B cell (primary cell): ENCODE data around the gene PLSCR4. TPM values are rescaled to one million over a fixed set of nuclear protein-coding genes. Genes with fewer than 3 reads are reported as not detected.
"Not testable (repeated sequence)": the region's sequence is repeated elsewhere in the genome, so short reads cannot be mapped to it uniquely, and the experiment has no call there.

Experiments
- ATAC-seq: fragments of 200-7000 bp; cut with Tn5 transposase; one replicate; pipeline ENCODE4 v1.10.0; 2021; ENCODE audit warnings: low read depth, mild to moderate bottlenecking, moderate number of reproducible peaks, moderate library complexity
- CTCF ChIA-PET: fragments of 350-600 bp; sonication (Branson Sonifier 250); formaldehyde crosslinking; loops from one replicate; lab custom pipeline; 2021; ENCODE audit warnings: antibody characterized with exemption, inconsistent platforms; lab: Charles Lee
- POLR2A ChIA-PET: fragments of 350-600 bp; sonication (Branson Sonifier 250); formaldehyde crosslinking; loops from one replicate; lab custom pipeline; 2021; ENCODE audit warnings: antibody characterized with exemption; lab: Charles Lee
- DNase-seq: peaks from one replicate; pipeline ENCODE4 v3.0.0; 2013
- H2AFZ ChIP-seq: 2 replicates; pipeline ENCODE4 v1.6.1; 2012; ENCODE audit warnings: mild to moderate bottlenecking, low read depth, low read length; ENCODE audit not compliant: insufficient read depth, poor library complexity, severe bottlenecking
- H3K27ac ChIP-seq, 2 donors: 1 replicate in 1 of 2; 2 replicates in 1 of 2; pipeline ENCODE4 v1.5.1; 2012 to 2013; ENCODE audit warnings: low read length in 2 of 2, mild to moderate bottlenecking in 2 of 2, moderate library complexity in 1 of 2
- H3K27me3 ChIP-seq, 4 experiments: fragments of 200-600 bp in 1 of 4; sonication (generic) in 1 of 4; replicated peaks in 1 of 4; 1 replicate in 2 of 4; 2 replicates in 2 of 4; pipeline versions ENCODE4 v1.6.1 to v1.7.0; 2013 to 2016; ENCODE audit warnings: low read length in 3 of 4, mild to moderate bottlenecking in 2 of 4, mixed read lengths in 1 of 4, moderate library complexity in 1 of 4; ENCODE audit not compliant: insufficient read depth in 4 of 4, control insufficient read depth in 3 of 4; ENCODE audit errors: control extremely low read depth in 1 of 4
- H3K36me3 ChIP-seq, 2 experiments: replicated peaks in 1 of 2; 1 replicate in 1 of 2; 2 replicates in 1 of 2; pipeline versions ENCODE4 v1.6.1 to v1.7.1; 2013; ENCODE audit warnings: low read length in 1 of 2; ENCODE audit not compliant: insufficient read depth in 2 of 2, control insufficient read depth in 1 of 2; ENCODE audit errors: control extremely low read depth in 1 of 2, extremely low read depth in 1 of 2
- H3K4me1 ChIP-seq, 2 donors: fragments of 200-600 bp in 1 of 2; sonication (generic) in 1 of 2; 1 replicate in 1 of 2; 2 replicates in 1 of 2; pipeline versions ENCODE4 v1.5.1 to v1.6.1; 2013 to 2017; ENCODE audit warnings: low read length in 2 of 2; ENCODE audit not compliant: control insufficient read depth in 2 of 2, insufficient read depth in 2 of 2
- H3K4me2 ChIP-seq: replicated peaks from 2 replicates; pipeline ENCODE3; 2012; ENCODE audit warnings: mild to moderate bottlenecking, low read depth, low read length; ENCODE audit not compliant: poor library complexity, severe bottlenecking
- H3K4me3 ChIP-seq, 5 experiments: fragments of 200-600 bp in 1 of 5; sonication (generic) in 1 of 5; 1 replicate in 3 of 5; 2 replicates in 2 of 5; pipeline versions ENCODE4 v1.5.1 to v1.7.0; 2011 to 2016; ENCODE audit warnings: low read length in 4 of 5, mild to moderate bottlenecking in 4 of 5, low read depth in 2 of 5, control low read depth in 1 of 5, moderate library complexity in 1 of 5; ENCODE audit not compliant: insufficient read depth in 1 of 5; ENCODE audit errors: control extremely low read depth in 1 of 5, extremely low read depth in 1 of 5
- H3K79me2 ChIP-seq: fragments of 200-600 bp; sonication (generic); one replicate; pipeline ENCODE4 v1.6.0; 2016; ENCODE audit warnings: low read length; ENCODE audit not compliant: control insufficient read depth, insufficient read depth
- H3K9ac ChIP-seq: fragments of 200-600 bp; sonication (generic); 2 replicates; pipeline ENCODE4 v1.6.1; 2017; ENCODE audit warnings: mild to moderate bottlenecking, low read length, moderate library complexity
- H3K9me3 ChIP-seq, 3 donors: one replicate each; pipeline versions ENCODE4 v1.6.1 to v1.7.1; 2013; ENCODE audit warnings: low read length in 2 of 3; ENCODE audit not compliant: control insufficient read depth in 2 of 3, insufficient read depth in 1 of 3; ENCODE audit errors: control extremely low read depth in 1 of 3
- H4K20me1 ChIP-seq: 2 replicates; pipeline ENCODE4 v1.6.0; 2012; ENCODE audit warnings: mild to moderate bottlenecking, low read length; ENCODE audit not compliant: insufficient read depth, control insufficient read depth, poor library complexity, severe bottlenecking
- H3K27ac Mint-ChIP-seq: one replicate; pipeline ENCODE4 v1.8.0; 2021; ENCODE audit warnings: mixed read lengths
- H3K27me3 Mint-ChIP-seq: one replicate; pipeline ENCODE4 v1.8.0; 2021; ENCODE audit warnings: mixed read lengths
- H3K4me1 Mint-ChIP-seq: one replicate; pipeline ENCODE4 v1.8.0; 2021; ENCODE audit warnings: mixed read lengths
- H3K4me3 Mint-ChIP-seq: one replicate; pipeline ENCODE4 v1.8.0; 2021; ENCODE audit warnings: mixed read lengths
- H3K9me3 Mint-ChIP-seq: one replicate; pipeline ENCODE4 v1.8.0; 2022; ENCODE audit warnings: mixed read lengths; ENCODE audit not compliant: insufficient read depth
- EZH2 ChIP-seq: IDR thresholded peaks from 2 replicates; pipeline ENCODE4 v1.6.1; 2012; ENCODE audit warnings: borderline replicate concordance, low read depth, mild to moderate bottlenecking, moderate library complexity, low read length; ENCODE audit not compliant: insufficient read depth, poor library complexity, severe bottlenecking
- WGBS: methylation state at CpG from one replicate; pipeline ENCODE4 v1.1.5; 2013; ENCODE audit warnings: missing lambda C conversion rate; ENCODE audit not compliant: insufficient coverage; 5-methylcytosine and 5-hydroxymethylcytosine counted together
- intact Hi-C: fragments of 100-400 bp; cut with micrococcal nuclease; formaldehyde crosslinking; loops from one replicate; pipeline ENCODE4 v1.10.0; 2022
- polyA plus RNA-seq: library from polyadenylated mRNA; depleted of rRNA; stranded (reverse); fragments of >200 nt; gene quantifications from 2 replicates; pipeline ENCODE4 v1.2.3, GENCODE V29; 2012
- total RNA-seq, 2 donors: library from RNA; stranded (reverse); fragments of 120-200 nt in 1 of 2; gene quantifications; 1 replicate in 1 of 2; 2 replicates in 1 of 2; pipeline versions ENCODE4 v1.2.3 to v1.2.4, GENCODE V29; 2013 to 2022
- TF ChIP-seq, protein P1 (sequence below): fragments of 200-600 bp; IDR thresholded peaks from one replicate; pipeline ENCODE4 v1.8.0; 2022; ENCODE audit warnings: antibody characterized with exemption, mild to moderate bottlenecking

The PLSCR4 gene
- total and polyA plus RNA-seq, 2 donors (not counting 1 experiment from before 2014, with no cell fraction given): not detected

- Mint-ChIP-seq H3K4me3 (no peak overlapping the region), H3K27ac (no peak overlapping the region), H3K4me1 (no peaks in the 10 kb centered on the region), H3K9me3 (no peaks in the 10 kb centered on the region), H3K27me3 (peaks cover 28% of the 10 kb centered on the region)
- no peak for ATAC-seq
- no peak overlapping the region for H3K9ac ChIP-seq
- H3K4me2 ChIP-seq: no peak overlapping the region
- peaks cover 0 to 2% (median 0%) of the 10 kb centered on the region in 4 experiments for H3K27me3 ChIP-seq
- no peaks in the 10 kb centered on the region for H3K36me3 ChIP-seq
- H3K9me3 ChIP-seq: peaks cover 0 to 4% (median 1%) of the 10 kb centered on the region in 3 donors
- no peaks in the 10 kb centered on the region for H3K4me1 ChIP-seq
- H3K27ac ChIP-seq: no peak overlapping the region
- ChIA-PET POLR2A (no interaction called here), CTCF (interaction anchor here (0.5 kb wide), 1 partner anchor 338 kb away, joined by 3 read pairs; no protein-coding TSS in a partner anchor)
- no peak for DNase-seq
- H2AFZ ChIP-seq: no peak overlapping the region
- H4K20me1 ChIP-seq: no peaks in the 10 kb centered on the region
- no peak for TF ChIP-seq EZH2
- TF ChIP-seq, protein P1, sequence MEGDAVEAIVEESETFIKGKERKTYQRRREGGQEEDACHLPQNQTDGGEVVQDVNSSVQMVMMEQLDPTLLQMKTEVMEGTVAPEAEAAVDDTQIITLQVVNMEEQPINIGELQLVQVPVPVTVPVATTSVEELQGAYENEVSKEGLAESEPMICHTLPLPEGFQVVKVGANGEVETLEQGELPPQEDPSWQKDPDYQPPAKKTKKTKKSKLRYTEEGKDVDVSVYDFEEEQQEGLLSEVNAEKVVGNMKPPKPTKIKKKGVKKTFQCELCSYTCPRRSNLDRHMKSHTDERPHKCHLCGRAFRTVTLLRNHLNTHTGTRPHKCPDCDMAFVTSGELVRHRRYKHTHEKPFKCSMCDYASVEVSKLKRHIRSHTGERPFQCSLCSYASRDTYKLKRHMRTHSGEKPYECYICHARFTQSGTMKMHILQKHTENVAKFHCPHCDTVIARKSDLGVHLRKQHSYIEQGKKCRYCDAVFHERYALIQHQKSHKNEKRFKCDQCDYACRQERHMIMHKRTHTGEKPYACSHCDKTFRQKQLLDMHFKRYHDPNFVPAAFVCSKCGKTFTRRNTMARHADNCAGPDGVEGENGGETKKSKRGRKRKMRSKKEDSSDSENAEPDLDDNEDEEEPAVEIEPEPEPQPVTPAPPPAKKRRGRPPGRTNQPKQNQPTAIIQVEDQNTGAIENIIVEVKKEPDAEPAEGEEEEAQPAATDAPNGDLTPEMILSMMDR: no peak
- no peaks in the 10 kb centered on the region for H3K79me2 ChIP-seq
- intact Hi-C loops: no loop called here
- no peak overlapping the region for H3K4me3 ChIP-seq
- WGBS: 100% methylated on average over 3 of the region's 3 CpGs
These were observed 6.1 kb upstream of the PLSCR4 start for GRCh38 chr3:146256851-146257486.

- H3K9ac ChIP-seq: not testable (repeated sequence)
These were observed 1.5 kb upstream of the PLSCR4 start for GRCh38 chr3:146252445-146252844.

More at GRCh38 chr3:146252445-146252844, 1.5 kb upstream of the PLSCR4 start:
- H3K9me3 Mint-ChIP-seq, DNase-seq, intact Hi-C loops, H3K27ac Mint-ChIP-seq, POLR2A ChIA-PET, H3K9me3 ChIP-seq, H3K4me3 ChIP-seq, H3K4me1 ChIP-seq, H4K20me1 ChIP-seq, CTCF ChIA-PET, H3K36me3 ChIP-seq, H3K27ac ChIP-seq, ATAC-seq, H3K4me2 ChIP-seq, H2AFZ ChIP-seq, H3K4me1 Mint-ChIP-seq, H3K4me3 Mint-ChIP-seq, H3K79me2 ChIP-seq: not testable (repeated sequence)
- H3K27me3 Mint-ChIP-seq: peaks cover 49% of the 10 kb centered on the region
- peaks cover 0 to 13% (median 4%) of the 10 kb centered on the region in 4 experiments for H3K27me3 ChIP-seq
- 100% methylated on average over 2 of the region's 10 CpGs for WGBS
